Thyroid gland (tissue), 4 donors: Measurements from ENCODE around the gene LRRC38.

Experiments used
- POLR2A ChIP-seq, 2 donors: fragments of 450-650 bp; IDR thresholded peaks; one replicate each; pipeline ENCODE4 v1.6.1; 2017; ENCODE audit warnings: antibody characterized with exemption in 2 of 2, mild to moderate bottlenecking in 2 of 2, moderate library complexity in 1 of 2
- TF ChIP-seq, protein P1 (sequence below), 6 experiments: fragments of 200-600 bp in 3 of 6; fragments of 450-650 bp in 3 of 6; sonication (generic) in 3 of 6; IDR thresholded peaks; one replicate each; pipeline ENCODE4 v1.5.1; 2016 to 2019; ENCODE audit warnings: antibody characterized with exemption in 6 of 6, mild to moderate bottlenecking in 2 of 6, inconsistent platforms in 1 of 6, moderate library complexity in 1 of 6

DNA sequence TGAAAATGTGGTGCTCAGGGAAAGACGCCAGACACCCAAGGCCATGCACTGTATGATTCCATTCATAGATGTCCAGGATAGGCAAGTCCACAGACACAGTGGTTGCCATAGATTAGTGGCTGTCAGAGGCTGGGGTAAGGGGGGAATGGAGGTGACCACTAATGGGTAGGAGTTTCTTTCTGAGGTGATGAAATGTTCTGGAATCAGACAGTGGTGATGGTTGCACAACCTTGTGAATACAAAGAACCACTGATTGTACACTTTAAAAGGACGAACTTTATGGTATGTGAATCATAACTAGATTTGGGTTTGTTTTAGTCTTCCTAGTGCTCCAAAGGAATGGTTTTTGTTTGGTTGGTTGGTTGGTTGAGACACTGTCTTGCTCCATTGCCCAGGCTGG, 51.8 kb downstream of the LRRC38 start:
- TF ChIP-seq POLR2A (IDR thresholded peaks at IDR 0.05) = no peak
- TF ChIP-seq, protein P1, sequence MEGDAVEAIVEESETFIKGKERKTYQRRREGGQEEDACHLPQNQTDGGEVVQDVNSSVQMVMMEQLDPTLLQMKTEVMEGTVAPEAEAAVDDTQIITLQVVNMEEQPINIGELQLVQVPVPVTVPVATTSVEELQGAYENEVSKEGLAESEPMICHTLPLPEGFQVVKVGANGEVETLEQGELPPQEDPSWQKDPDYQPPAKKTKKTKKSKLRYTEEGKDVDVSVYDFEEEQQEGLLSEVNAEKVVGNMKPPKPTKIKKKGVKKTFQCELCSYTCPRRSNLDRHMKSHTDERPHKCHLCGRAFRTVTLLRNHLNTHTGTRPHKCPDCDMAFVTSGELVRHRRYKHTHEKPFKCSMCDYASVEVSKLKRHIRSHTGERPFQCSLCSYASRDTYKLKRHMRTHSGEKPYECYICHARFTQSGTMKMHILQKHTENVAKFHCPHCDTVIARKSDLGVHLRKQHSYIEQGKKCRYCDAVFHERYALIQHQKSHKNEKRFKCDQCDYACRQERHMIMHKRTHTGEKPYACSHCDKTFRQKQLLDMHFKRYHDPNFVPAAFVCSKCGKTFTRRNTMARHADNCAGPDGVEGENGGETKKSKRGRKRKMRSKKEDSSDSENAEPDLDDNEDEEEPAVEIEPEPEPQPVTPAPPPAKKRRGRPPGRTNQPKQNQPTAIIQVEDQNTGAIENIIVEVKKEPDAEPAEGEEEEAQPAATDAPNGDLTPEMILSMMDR (IDR thresholded peaks at IDR 0.05) = no peak
